ENCODE measurements around the gene SLC6A3. TPM values are rescaled to one million over a fixed set of nuclear protein-coding genes. Genes with fewer than 3 reads are reported as not detected.

SLC6A3 gene
- total and polyA plus RNA-seq, 2 experiments from 2014 or later, result not detected

DNA sequence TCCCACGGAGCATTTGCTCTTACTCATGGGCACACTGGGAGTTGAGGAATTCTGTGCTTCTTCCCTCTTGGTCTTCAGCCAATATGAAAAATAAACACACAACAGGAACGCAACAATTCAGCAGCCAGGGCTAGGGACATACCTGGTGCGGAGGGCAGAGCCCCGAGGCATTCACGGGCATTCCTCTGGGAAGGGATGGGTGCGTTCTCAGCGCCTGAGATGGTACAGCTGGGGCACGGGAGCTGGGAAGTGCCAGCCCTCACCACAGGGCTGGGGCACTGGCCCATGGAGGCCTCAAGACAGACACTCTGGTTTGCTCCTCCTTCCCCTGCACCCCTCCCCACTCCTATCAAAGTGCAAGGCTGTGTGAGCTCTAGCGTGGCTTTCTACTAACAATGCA, 2.1 kb downstream of the SLC6A3 start:
- no peak overlapping the region for H3K9ac ChIP-seq
- no peaks in the 10 kb centered on the region for H3K4me1 ChIP-seq (ENCODE audit: insufficient read depth)
- no peaks in the 10 kb centered on the region for H3K9me2 ChIP-seq (ENCODE audit: insufficient read depth)
- WGBS, 2 experiments (ENCODE audit: low coverage in 1 of 2, low lambda C conversion rate in 2 of 2, missing lambda C conversion rate in 2 of 2), result 56 to 63% methylated on average over 9 of the region's 9 CpGs
- no peak for TF ChIP-seq EZH2phosphoT487 (IDR thresholded peaks at IDR 0.05; ENCODE audit: insufficient read depth, low read depth)
- TF ChIP-seq EZH2 (IDR thresholded peaks at IDR 0.05; ENCODE audit: insufficient read depth, poor library complexity, severe bottlenecking), result no peak
- no peaks in the 10 kb centered on the region for H4K20me1 ChIP-seq (ENCODE audit: insufficient read depth)
- no peaks in the 10 kb centered on the region for H3K79me2 ChIP-seq (ENCODE audit: insufficient read depth)
- no peaks in the 10 kb centered on the region for H3K36me3 ChIP-seq (ENCODE audit: low read depth)
- H3F3A ChIP-seq (ENCODE audit: insufficient read depth), result no peaks in the 10 kb centered on the region
- H3K27me3 ChIP-seq (replicated peaks; ENCODE audit: insufficient read depth), result peaks cover 44% of the 10 kb centered on the region
- H3K9me3 ChIP-seq (ENCODE audit: low read depth), result no peaks in the 10 kb centered on the region
- DNase-seq, result no peak
- H2AFZ ChIP-seq, result no peak overlapping the region
- H3K4me3 ChIP-seq, result no peak overlapping the region
- H3K27ac ChIP-seq, result no peak overlapping the region
- in situ Hi-C loops (cut with MboI), result no loop called here
- H3K4me2 ChIP-seq (ENCODE audit: unreplicated experiment), result no peak overlapping the region

DNA sequence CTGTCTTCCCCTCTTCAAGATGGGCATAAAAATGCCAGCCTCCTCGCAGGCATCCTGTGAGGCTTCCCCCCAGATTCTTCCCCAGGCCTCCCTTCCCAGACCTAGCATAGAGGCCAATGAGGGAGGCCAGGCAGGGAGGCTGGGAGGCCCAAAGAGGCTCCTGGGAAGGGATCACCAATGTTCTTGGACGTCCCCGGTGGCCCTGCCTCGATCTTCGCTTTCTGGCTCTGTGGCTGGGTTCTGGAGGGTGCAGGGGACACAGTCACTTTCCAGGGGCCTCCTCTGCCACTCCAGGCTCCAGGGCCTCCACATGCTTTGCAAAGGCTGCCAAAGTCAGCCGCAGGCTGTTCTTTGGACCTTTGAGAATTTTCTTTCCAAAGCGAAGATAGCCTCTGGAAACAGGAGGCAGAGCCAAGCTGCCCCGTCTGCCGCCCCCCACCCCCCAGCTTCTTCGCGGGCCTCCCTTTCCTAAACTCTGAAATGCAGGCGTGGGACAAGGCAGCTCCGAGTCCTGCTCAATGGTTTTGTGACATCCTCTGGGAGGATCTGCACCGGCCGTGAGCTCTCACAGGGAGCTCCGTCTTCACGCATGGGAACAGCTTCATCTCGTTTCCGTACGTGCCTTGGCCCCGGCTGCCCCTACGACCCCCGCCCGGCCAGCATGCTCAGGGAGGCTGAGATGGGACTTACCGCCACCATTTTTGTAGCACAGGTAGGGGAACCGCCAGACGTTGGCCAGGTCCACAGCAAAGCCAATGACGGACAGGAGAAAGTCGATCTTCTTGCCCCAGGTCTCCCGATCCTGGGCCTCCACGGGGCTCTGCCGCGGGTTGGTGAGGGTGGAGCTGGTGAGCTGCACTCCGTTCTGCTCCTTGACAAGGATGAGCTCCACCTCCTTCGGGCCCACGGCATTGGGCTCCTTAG, 2.8 kb downstream of the SLC6A3 start:
- Histone ChIP-seq H3K27me3 (replicated peaks; ENCODE audit: insufficient read depth) (peaks cover 43% of the 10 kb centered on the region), H3K4me1 (ENCODE audit: insufficient read depth) (no peaks in the 10 kb centered on the region), H3K9me2 (ENCODE audit: insufficient read depth) (no peaks in the 10 kb centered on the region), H2AFZ (no peak overlapping the region), H3K4me3 (no peak overlapping the region), H3K27ac (no peak overlapping the region), H3F3A (ENCODE audit: insufficient read depth) (no peaks in the 10 kb centered on the region), H3K9ac (no peak overlapping the region), H3K4me2 (ENCODE audit: unreplicated experiment) (no peak overlapping the region), H3K36me3 (ENCODE audit: low read depth) (no peaks in the 10 kb centered on the region), H3K9me3 (ENCODE audit: low read depth) (no peaks in the 10 kb centered on the region), H3K79me2 (ENCODE audit: insufficient read depth) (no peaks in the 10 kb centered on the region), H4K20me1 (ENCODE audit: insufficient read depth) (no peaks in the 10 kb centered on the region)
- no peak for TF ChIP-seq EZH2 (IDR thresholded peaks at IDR 0.05; ENCODE audit: insufficient read depth, poor library complexity, severe bottlenecking)
- no peak for TF ChIP-seq EZH2phosphoT487 (IDR thresholded peaks at IDR 0.05; ENCODE audit: insufficient read depth, low read depth)
- in situ Hi-C loops (cut with MboI), result no loop called here
- 56 to 59% methylated on average over 36 of the region's 36 CpGs for WGBS, 2 experiments (ENCODE audit: low coverage in 1 of 2, low lambda C conversion rate in 2 of 2, missing lambda C conversion rate in 2 of 2)
- no peak for DNase-seq

DNA sequence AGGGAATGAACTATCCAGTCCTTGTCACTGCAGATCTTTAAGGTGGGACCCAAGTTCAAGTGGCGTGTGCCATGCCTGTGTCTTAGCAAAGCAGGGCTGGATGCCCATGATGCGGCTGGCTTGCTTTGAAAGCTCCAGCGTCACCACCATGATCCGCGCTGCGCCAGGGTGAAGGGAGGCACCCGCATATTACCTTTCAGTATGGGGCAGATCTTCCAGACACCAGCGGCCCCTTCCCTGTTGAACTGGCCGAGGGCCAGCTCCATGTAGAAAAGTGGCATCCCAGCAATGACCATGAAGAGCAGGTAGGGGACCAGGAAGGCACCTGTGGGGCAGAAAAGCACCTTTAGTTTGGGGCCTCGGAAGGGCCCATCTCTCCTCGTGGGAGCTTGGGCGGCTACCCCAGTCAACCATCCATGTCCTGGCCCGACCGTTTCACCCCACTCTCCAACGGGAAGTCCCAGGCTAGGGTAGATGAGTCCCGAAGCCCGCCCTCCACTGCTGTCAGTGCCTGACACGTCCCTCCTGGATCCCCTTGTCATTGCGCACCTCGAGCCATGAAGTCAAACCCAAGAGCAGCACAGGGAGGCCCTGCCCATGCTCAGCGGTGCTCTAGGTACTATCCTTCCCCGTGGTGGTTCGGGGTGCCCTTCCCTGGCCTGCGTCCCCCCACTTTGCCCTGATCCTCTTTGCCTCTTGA, 3.9 kb downstream of the SLC6A3 start:
- TF ChIP-seq EZH2phosphoT487 (IDR thresholded peaks at IDR 0.05; ENCODE audit: insufficient read depth, low read depth) (no peak), EZH2 (IDR thresholded peaks at IDR 0.05; ENCODE audit: insufficient read depth, poor library complexity, severe bottlenecking) (no peak)
- Histone ChIP-seq H3K9ac (no peak overlapping the region), H4K20me1 (ENCODE audit: insufficient read depth) (no peaks in the 10 kb centered on the region), H3K36me3 (ENCODE audit: low read depth) (no peaks in the 10 kb centered on the region), H3K9me3 (ENCODE audit: low read depth) (no peaks in the 10 kb centered on the region), H3K4me3 (no peak overlapping the region), H3K4me1 (ENCODE audit: insufficient read depth) (no peaks in the 10 kb centered on the region), H3K9me2 (ENCODE audit: insufficient read depth) (no peaks in the 10 kb centered on the region), H3K79me2 (ENCODE audit: insufficient read depth) (no peaks in the 10 kb centered on the region), H3K4me2 (ENCODE audit: unreplicated experiment) (no peak overlapping the region), H2AFZ (no peak overlapping the region), H3K27me3 (replicated peaks; ENCODE audit: insufficient read depth) (peaks cover 34% of the 10 kb centered on the region), H3F3A (ENCODE audit: insufficient read depth) (no peaks in the 10 kb centered on the region), H3K27ac (no peak overlapping the region)
- WGBS, 2 experiments (ENCODE audit: low coverage in 1 of 2, low lambda C conversion rate in 2 of 2, missing lambda C conversion rate in 2 of 2), result 70 to 81% methylated on average over 23 to 24 of the region's 24 CpGs
- no peak for DNase-seq
- in situ Hi-C loops (cut with MboI), result no loop called here

DNA sequence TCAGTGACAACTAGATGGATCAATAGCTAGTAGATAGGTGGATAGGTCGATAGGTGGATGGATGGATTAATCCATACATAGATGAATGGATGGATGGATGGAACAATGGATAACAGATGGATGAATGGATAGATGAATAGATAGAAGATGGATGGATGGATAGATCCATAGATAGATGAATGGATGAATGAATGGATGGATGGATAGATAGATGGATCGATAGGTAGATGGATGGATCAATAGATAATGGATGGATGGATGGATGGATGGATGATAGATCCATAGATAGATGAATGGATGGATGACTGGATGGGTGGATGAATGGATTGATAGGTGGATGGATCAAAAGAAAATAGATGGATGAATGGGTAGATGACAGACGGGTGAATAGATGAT, 5.1 kb downstream of the SLC6A3 start:
- in situ Hi-C loops (cut with MboI), result no loop called here
- H3K4me2 ChIP-seq (ENCODE audit: unreplicated experiment), result no peak overlapping the region
- peaks cover 33% of the 10 kb centered on the region for H3K27me3 ChIP-seq (replicated peaks; ENCODE audit: insufficient read depth)
- H3K9me3 ChIP-seq (ENCODE audit: low read depth), result no peaks in the 10 kb centered on the region
- H3K4me1 ChIP-seq (ENCODE audit: insufficient read depth), result no peaks in the 10 kb centered on the region
- no peaks in the 10 kb centered on the region for H3K36me3 ChIP-seq (ENCODE audit: low read depth)
- H2AFZ ChIP-seq, result no peak overlapping the region
- no peaks in the 10 kb centered on the region for H3K79me2 ChIP-seq (ENCODE audit: insufficient read depth)
- H4K20me1 ChIP-seq (ENCODE audit: insufficient read depth), result no peaks in the 10 kb centered on the region
- H3F3A ChIP-seq (ENCODE audit: insufficient read depth), result no peaks in the 10 kb centered on the region
- TF ChIP-seq EZH2 (IDR thresholded peaks at IDR 0.05; ENCODE audit: insufficient read depth, poor library complexity, severe bottlenecking) (no peak), EZH2phosphoT487 (IDR thresholded peaks at IDR 0.05; ENCODE audit: insufficient read depth, low read depth) (no peak)
- H3K27ac ChIP-seq, result no peak overlapping the region
- no peak overlapping the region for H3K4me3 ChIP-seq
- DNase-seq, result no peak
- 35 to 59% methylated on average over 3 of the region's 3 CpGs for WGBS, 2 experiments (ENCODE audit: low coverage in 1 of 2, low lambda C conversion rate in 2 of 2, missing lambda C conversion rate in 2 of 2)
- H3K9me2 ChIP-seq (ENCODE audit: insufficient read depth), result no peaks in the 10 kb centered on the region
- no peak overlapping the region for H3K9ac ChIP-seq

All from GM23248 (cell line).